Suprapubic skin (tissue), 4 donors: Measurements from ENCODE around the gene PRICKLE1. TPM values are rescaled to one million over a fixed set of nuclear protein-coding genes. Genes with fewer than 3 reads are reported as not detected.

ENCODE experiments used
- DNase-seq, 2 donors: peaks; one replicate each; pipeline ENCODE4 v3.0.0-alpha.2; 2019; ENCODE audit warnings: low spot score in 2 of 2
- H3K27ac ChIP-seq: fragments of 200-600 bp; sonication (generic); one replicate; pipeline ENCODE4 v1.5.1; 2019
- H3K27me3 ChIP-seq: fragments of 200-600 bp; sonication (generic); one replicate; pipeline ENCODE4 v1.5.1; 2019
- H3K36me3 ChIP-seq: fragments of 200-600 bp; sonication (generic); one replicate; pipeline ENCODE4 v1.5.1; 2019
- H3K4me1 ChIP-seq: fragments of 200-600 bp; sonication (generic); one replicate; pipeline ENCODE4 v1.5.1; 2019
- H3K4me3 ChIP-seq: fragments of 200-600 bp; sonication (generic); one replicate; pipeline ENCODE4 v1.5.1; 2019; ENCODE audit warnings: mild to moderate bottlenecking
- H3K9me3 ChIP-seq: fragments of 200-600 bp; sonication (generic); one replicate; pipeline ENCODE4 v1.5.1; 2019
- EP300 ChIP-seq: sonication (generic); formaldehyde crosslinking; IDR thresholded peaks from one replicate; pipeline ENCODE4 v1.6.1; 2017; ENCODE audit warnings: antibody characterized with exemption
- POLR2A ChIP-seq, 2 donors: fragments of 450-650 bp; IDR thresholded peaks; one replicate each; pipeline ENCODE4 v1.6.1; 2017; ENCODE audit warnings: antibody characterized with exemption in 2 of 2, mild to moderate bottlenecking in 2 of 2, moderate library complexity in 2 of 2
- POLR2AphosphoS5 ChIP-seq, 3 donors: sonication (generic); formaldehyde crosslinking; IDR thresholded peaks; one replicate each; pipeline ENCODE4 v1.6.1; 2017; ENCODE audit warnings: antibody characterized with exemption in 3 of 3
- WGBS: methylation state at CpG from one replicate; pipeline ENCODE4 v1.1.5; 2018; 5-methylcytosine and 5-hydroxymethylcytosine counted together
- total RNA-seq, 4 donors: library from RNA; depleted of rRNA; stranded (reverse); fragments of >200 nt; gene quantifications; one replicate each; pipeline ENCODE4 v1.1.0, GENCODE V29; 2016
- TF ChIP-seq, protein P1 (sequence below), 2 donors: fragments of 200-600 bp in 1 of 2; fragments of 450-650 bp in 1 of 2; sonication (generic) in 1 of 2; IDR thresholded peaks; one replicate each; pipeline ENCODE4 v1.5.1; 2016 to 2019; ENCODE audit warnings: antibody characterized with exemption in 2 of 2, mild to moderate bottlenecking in 1 of 2, moderate library complexity in 1 of 2

PRICKLE1 gene
- total RNA-seq, 4 donors from 2014 or later = 5.8 to 18.9 (median 6.9) TPM

DNA sequence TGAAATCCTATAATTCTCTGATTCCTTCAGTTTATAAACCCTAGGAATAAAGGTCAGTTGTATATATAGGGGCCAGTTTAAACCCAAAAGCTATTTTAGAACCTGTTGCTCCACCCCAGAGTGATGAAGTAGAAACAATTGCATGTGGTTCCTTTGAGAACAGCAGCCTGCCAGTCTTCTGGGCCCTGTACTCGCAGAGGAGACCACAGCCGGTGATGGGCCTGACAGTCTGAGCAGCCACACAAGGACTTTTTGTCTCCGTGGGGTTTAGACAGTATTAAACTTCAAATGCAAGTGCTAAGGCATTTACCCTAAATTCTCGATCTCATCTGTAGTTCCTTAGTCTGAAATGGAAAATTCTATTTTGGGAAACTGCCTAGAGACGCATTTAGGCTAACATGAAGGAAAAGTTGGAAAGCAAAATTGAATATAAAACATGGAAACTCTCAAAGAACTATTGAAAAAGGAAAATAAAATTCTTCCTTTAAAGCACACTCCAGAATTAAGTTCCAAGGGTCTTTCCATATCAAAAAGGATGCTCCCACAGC is 80.6 kb downstream of the PRICKLE1 start:
- no peak for DNase-seq
- no peak for TF ChIP-seq POLR2AphosphoS5 (IDR thresholded peaks at IDR 0.05)
- TF ChIP-seq, protein P1, sequence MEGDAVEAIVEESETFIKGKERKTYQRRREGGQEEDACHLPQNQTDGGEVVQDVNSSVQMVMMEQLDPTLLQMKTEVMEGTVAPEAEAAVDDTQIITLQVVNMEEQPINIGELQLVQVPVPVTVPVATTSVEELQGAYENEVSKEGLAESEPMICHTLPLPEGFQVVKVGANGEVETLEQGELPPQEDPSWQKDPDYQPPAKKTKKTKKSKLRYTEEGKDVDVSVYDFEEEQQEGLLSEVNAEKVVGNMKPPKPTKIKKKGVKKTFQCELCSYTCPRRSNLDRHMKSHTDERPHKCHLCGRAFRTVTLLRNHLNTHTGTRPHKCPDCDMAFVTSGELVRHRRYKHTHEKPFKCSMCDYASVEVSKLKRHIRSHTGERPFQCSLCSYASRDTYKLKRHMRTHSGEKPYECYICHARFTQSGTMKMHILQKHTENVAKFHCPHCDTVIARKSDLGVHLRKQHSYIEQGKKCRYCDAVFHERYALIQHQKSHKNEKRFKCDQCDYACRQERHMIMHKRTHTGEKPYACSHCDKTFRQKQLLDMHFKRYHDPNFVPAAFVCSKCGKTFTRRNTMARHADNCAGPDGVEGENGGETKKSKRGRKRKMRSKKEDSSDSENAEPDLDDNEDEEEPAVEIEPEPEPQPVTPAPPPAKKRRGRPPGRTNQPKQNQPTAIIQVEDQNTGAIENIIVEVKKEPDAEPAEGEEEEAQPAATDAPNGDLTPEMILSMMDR (IDR thresholded peaks at IDR 0.05) = no peak
- no peak for TF ChIP-seq POLR2A (IDR thresholded peaks at IDR 0.05)
- TF ChIP-seq EP300 = no peak
- Histone ChIP-seq H3K27me3 (no peaks in the 10 kb centered on the region), H3K36me3 (no peaks in the 10 kb centered on the region), H3K9me3 (no peaks in the 10 kb centered on the region), H3K27ac (no peak overlapping the region), H3K4me1 (no peaks in the 10 kb centered on the region), H3K4me3 (no peak overlapping the region)
- 38% methylated on average over 5 of the region's 5 CpGs for WGBS

DNA sequence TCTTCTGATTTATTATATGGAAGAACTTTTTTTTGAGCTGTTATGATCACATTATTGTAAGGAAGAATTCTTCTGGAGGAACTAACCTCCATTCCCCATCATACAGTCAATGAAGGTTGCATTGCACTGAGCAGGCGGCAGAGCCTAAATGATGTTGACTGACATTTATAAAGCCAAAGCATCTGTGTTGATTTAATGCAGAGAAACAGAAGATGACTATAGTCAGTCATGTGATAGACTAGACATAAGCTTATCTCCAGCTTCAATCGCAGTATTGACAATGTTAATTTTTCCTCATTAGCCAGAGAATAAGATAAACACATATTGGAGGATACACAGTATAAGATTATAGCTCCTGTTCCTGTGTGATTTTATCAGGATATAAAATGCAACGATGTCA is 82.0 kb downstream of the PRICKLE1 start:
- H3K27ac ChIP-seq = no peak overlapping the region
- H3K4me3 ChIP-seq = no peak overlapping the region
- WGBS = 74% methylated on average over 3 of the region's 3 CpGs
- H3K9me3 ChIP-seq = no peaks in the 10 kb centered on the region
- H3K27me3 ChIP-seq = no peaks in the 10 kb centered on the region
- DNase-seq = no peak
- no peaks in the 10 kb centered on the region for H3K4me1 ChIP-seq
- no peaks in the 10 kb centered on the region for H3K36me3 ChIP-seq
- TF ChIP-seq EP300 = no peak
- TF ChIP-seq POLR2A (IDR thresholded peaks at IDR 0.05) = no peak
- TF ChIP-seq, protein P1 (IDR thresholded peaks at IDR 0.05) = no peak
- TF ChIP-seq POLR2AphosphoS5 (IDR thresholded peaks at IDR 0.05) = no peak

DNA sequence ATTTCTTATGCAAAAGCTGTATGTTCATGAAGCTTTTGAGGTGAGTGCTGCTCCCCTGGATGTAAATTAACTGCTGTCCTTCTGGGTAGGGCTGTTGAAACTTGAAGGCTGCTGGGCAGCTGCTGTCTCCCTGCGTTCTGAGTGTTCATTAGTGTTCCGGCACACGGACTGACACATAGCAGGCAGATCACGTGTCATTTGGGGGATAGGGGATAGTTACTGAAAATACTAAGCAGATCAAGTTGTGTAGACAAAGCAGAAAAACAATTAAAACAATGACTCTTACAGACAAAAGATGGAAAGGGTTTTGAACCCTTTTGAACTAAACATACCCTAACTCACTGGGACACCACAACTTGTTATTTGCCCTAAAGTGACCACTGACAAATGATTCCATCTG is 82.5 kb downstream of the PRICKLE1 start:
- Histone ChIP-seq H3K36me3 (no peaks in the 10 kb centered on the region), H3K27me3 (no peaks in the 10 kb centered on the region), H3K4me1 (no peaks in the 10 kb centered on the region), H3K9me3 (no peaks in the 10 kb centered on the region), H3K4me3 (no peak overlapping the region), H3K27ac (no peak overlapping the region)
- WGBS = 79% methylated on average over 4 of the region's 4 CpGs
- no peak for DNase-seq
- TF ChIP-seq, protein P1 (IDR thresholded peaks at IDR 0.05) = no peak

DNA sequence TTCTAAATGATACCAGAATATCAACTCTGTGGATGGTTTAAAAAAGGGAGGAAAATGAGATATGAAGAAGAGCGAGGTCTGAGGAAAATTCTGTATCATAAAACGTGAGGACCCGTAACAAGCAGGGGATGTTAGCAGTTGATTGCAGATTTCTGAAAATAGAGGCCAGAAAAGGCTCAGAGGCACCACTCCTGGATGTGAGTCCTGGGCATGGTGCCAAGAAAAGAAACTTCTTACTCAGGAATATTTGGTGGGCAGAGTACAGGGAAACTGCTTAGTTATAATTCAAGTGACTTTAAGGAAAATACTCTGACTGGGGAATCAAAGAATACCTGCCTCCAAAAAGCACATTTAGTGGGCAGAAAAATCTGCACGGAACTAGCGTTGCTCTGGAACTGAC is 85.5 kb downstream of the PRICKLE1 start:
- Histone ChIP-seq H3K9me3 (no peaks in the 10 kb centered on the region), H3K36me3 (no peaks in the 10 kb centered on the region), H3K27ac (no peak overlapping the region), H3K4me1 (no peaks in the 10 kb centered on the region), H3K27me3 (no peaks in the 10 kb centered on the region), H3K4me3 (no peak overlapping the region)
- TF ChIP-seq POLR2AphosphoS5 (IDR thresholded peaks at IDR 0.05) (no peak), EP300 (no peak), POLR2A (IDR thresholded peaks at IDR 0.05) (no peak)
- TF ChIP-seq, protein P1 (IDR thresholded peaks at IDR 0.05) = no peak
- 60% methylated on average over 5 of the region's 5 CpGs for WGBS
- DNase-seq = no peak

DNA sequence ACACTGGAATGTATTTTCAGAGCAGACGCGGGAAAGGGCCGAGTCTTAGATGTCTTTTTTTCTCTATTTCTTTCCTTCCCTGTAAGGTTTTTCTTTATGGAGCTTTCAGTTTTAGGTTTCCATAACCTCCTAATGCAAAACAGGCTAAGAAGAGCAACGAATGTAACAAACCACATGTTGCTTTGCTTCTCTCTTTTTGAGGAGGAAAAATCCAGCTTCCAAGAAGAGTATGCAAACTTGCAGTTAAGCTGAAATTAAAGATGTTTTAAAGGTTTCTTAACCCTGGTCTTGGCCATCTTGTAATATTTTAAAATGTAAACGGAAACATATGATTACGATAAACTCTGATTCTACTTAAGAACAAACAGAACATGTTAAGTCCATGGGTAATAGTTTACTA is 86.9 kb downstream of the PRICKLE1 start:
- TF ChIP-seq, protein P1 (IDR thresholded peaks at IDR 0.05) = no peak
- TF ChIP-seq EP300 (no peak), POLR2A (IDR thresholded peaks at IDR 0.05) (no peak), POLR2AphosphoS5 (IDR thresholded peaks at IDR 0.05) (no peak)
- DNase-seq = no peak
- no peaks in the 10 kb centered on the region for H3K4me1 ChIP-seq
- no peaks in the 10 kb centered on the region for H3K9me3 ChIP-seq
- 68% methylated on average over 6 of the region's 6 CpGs for WGBS
- H3K36me3 ChIP-seq = no peaks in the 10 kb centered on the region
- H3K4me3 ChIP-seq = no peak overlapping the region
- no peak overlapping the region for H3K27ac ChIP-seq
- no peaks in the 10 kb centered on the region for H3K27me3 ChIP-seq
